Right lobe of liver (tissue), 4 donors: ENCODE data around the gene H1-8.

Experiments
- CTCF ChIP-seq, 4 donors: fragments of 200-600 bp in 3 of 4; fragments of 450-650 bp in 1 of 4; IDR thresholded peaks; one replicate each; pipeline versions ENCODE4 v1.5.1 to v1.8.0; 2016 to 2022; ENCODE audit warnings: antibody characterized with exemption in 4 of 4, mild to moderate bottlenecking in 2 of 4
- POLR2A ChIP-seq: fragments of 450-650 bp; IDR thresholded peaks from one replicate; pipeline ENCODE4 v1.6.1; 2017; ENCODE audit warnings: antibody characterized with exemption, mild to moderate bottlenecking
- donor health status: DM: no; HTN: no; CAD: no.
- donor health status: DM: no; HTN: no; CAD: no.
- donor health status: DM: no; HTN: yes; CAD: no.

- TF ChIP-seq CTCF (IDR thresholded peaks at IDR 0.05) (no peak), POLR2A (no peak)
Observed at GRCh38 chr3:129584631-129585030, 41.7 kb downstream of the H1-8 start.
